ENCODE data around the gene TCEAL6. TPM values are rescaled to one million over a fixed set of nuclear protein-coding genes. Genes with fewer than 3 reads are reported as not detected.

Gene TCEAL6
- total RNA-seq, 1 donor from 2014 or later, result not detected

Other genes starting within 250 kb of the TCEAL6 start
- gene ZMAT1, start 210.5 kb downstream of the TCEAL6 start, total RNA-seq, result 3.8 TPM
- gene TCEAL2, start 16.8 kb downstream of the TCEAL6 start, total RNA-seq, result 0.27 TPM
- 0.97 TPM for gene BEX5, start 13.5 kb upstream of the TCEAL6 start, total RNA-seq
- not detected for gene TCP11X1, start 72.8 kb upstream of the TCEAL6 start, total RNA-seq
- not detected for gene NXF2, start 104.7 kb upstream of the TCEAL6 start, total RNA-seq

Measured in Right ventricle myocardium superior (tissue), 1 donor.